Stimulated activated CD4-positive, alpha-beta T cell treated with anti-CD3 and anti-CD28 coated beads, Interleukin-12 subunit alpha, Interleukin-12 subunit beta, amount 100 ng/mL, for 48 hours (primary cell): Measurements from ENCODE around the gene SSX2IP.
"Not testable (repeated sequence)": the region's sequence is repeated elsewhere in the genome, so short reads cannot be mapped to it uniquely, and the experiment has no call there.

Experiments
- DNase-seq, 3 donors: peaks; one replicate each; pipeline ENCODE4 v3.0.0-alpha.2; 2020; ENCODE audit warnings: low read depth in 2 of 3, low spot score in 1 of 3

The SSX2IP gene

GRCh38 chr1:84619383-84620102 is 70.7 kb downstream of the SSX2IP start:
- peak; percentile 52 to 62 (median 56) for DNase-seq

DNA sequence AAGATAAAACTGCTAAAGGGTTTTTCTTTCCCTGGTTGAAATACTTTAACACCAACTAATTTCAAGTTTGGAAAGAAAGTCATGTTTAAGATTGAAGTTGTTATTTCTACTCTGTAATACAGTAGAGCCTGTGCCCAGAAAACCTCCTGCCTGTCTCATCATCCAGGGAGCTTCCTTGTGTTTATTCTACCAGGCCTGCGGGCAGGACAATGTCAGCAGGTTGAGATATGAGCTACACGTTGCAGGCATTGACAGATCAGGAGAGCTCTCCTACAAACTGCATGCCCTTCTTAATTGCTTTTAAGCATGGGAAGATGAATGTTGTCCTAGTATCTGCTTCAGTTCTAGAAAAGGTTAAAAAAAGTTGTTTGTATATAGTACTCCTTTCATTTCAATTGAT is 72.9 kb downstream of the SSX2IP start:
- DNase-seq = no peak

DNA sequence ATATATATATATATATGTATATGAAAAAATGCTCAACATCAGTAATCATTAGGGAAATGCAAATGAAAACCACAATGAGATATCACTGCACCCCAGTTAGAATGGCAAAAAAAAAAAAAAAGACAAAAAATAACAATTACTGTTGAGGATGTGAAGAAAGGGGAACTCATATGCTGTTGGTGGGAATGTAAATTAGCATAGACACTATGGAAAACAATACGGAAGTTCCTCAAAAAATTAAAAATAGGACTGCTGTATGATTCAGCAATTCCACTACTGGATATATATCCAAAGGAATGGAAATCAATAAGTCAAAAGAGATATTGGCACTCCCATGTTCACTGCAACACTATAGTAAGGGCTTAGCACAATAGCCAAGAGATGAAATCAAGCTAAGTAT is 74.5 kb downstream of the SSX2IP start:
- DNase-seq = no peak

DNA sequence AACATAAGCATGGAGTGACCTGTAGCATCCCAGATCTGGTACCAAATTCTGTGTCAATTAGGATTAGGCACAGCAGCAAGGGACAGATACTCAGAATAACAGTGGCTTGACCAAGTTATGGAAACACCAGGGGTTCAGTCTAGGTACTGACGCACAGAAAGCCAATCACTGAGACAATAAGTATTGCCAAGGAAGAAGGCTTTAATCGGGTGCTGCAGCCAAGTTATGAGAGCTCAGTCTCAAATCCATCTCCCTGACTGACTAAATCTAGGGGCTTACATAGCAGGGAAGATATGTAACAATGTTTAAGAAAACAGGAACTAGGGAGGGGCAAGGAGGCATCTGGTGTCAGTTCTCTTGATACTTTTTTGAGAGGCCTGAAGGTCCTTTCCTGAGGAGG is 76.4 kb downstream of the SSX2IP start:
- DNase-seq = no peak

GRCh38 chr1:84613026-84613425 is 77.2 kb downstream of the SSX2IP start:
- DNase-seq = no peak

DNA sequence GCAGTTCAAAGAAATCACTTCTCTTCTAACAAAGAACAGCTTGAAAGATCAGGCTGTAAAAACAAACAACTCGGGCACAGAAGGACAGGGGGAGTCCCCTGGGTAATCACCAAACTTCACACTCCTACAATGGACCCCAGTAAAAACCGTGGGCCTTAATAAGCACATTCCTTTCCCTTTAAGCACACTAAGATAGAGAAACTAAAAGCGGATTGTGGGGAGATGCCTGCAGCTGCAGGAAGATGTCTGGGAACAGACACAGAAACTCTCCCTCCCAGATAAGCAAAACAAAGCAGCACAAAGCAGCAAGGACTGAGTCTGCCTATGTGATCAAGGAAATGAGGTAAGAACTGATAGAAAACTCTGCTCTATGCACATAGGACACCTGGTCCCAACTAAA is 78.5 kb downstream of the SSX2IP start:
- no peak for DNase-seq

- DNase-seq = no peak
Measured at GRCh38 chr1:84611091-84611490, 79.2 kb downstream of the SSX2IP start.

GRCh38 chr1:84606977-84607376 is 83.3 kb downstream of the SSX2IP start:
- DNase-seq = no peak

DNA sequence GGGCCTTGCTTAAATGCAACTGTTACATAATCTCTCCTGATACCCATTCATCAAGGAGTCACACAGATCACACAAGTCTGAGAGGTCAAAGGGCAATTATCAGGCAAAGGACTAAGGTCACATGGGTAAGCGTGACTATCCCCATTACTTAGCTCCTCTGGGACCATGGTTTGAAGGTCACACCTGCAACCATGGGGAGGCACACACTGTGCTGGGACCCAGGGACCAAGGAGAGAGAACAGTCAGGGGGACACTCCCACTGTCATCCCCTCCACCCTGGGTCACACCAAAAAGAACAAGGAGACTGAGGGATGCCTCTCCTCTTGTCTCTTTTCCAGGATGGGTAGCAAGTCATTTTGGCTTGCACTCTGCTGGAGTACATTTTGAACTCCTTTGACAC is 85.1 kb downstream of the SSX2IP start:
- no peak for DNase-seq

- DNase-seq = no peak
Measured at GRCh38 chr1:84603941-84604830, 86.1 kb downstream of the SSX2IP start.

DNA sequence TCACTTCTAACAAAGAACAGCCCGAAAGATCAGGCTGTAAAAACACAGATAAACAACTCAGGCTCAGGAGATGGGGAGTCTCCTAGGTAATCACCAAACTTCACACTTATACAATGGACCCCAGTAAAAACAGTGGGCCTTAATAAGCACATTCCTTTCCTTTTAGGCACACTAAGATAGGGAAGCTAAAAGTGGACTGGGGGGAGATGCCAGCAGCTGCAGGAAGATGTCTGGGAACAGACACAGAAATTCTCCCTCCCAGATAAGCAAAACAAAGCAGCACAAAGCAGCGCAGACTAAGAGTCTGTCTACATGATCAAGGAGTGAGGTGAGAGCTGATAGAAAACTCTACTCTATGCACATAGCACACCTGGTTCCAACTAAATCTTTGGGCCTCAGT is 87.0 kb downstream of the SSX2IP start:
- no peak for DNase-seq

DNA sequence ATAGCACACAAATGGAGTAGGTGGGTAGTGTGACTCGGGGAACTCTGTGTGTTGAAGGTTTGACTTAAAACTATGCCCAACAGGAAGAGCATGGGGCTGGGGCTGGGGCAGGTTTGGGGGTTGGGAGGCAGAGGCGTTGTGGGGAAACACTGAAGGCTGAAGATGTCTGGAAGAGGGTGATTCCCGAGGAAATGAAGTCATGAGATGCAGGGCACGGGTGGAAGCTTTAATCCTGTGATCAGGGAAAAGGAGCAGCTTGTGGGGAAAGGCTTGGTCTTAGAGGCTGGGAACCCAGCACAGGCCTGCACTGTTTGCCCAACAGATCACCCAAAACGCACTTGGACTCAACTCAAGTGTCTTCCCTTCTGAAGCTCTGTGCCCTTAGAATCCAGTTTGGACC is 89.5 kb downstream of the SSX2IP start:
- no peak for DNase-seq

DNA sequence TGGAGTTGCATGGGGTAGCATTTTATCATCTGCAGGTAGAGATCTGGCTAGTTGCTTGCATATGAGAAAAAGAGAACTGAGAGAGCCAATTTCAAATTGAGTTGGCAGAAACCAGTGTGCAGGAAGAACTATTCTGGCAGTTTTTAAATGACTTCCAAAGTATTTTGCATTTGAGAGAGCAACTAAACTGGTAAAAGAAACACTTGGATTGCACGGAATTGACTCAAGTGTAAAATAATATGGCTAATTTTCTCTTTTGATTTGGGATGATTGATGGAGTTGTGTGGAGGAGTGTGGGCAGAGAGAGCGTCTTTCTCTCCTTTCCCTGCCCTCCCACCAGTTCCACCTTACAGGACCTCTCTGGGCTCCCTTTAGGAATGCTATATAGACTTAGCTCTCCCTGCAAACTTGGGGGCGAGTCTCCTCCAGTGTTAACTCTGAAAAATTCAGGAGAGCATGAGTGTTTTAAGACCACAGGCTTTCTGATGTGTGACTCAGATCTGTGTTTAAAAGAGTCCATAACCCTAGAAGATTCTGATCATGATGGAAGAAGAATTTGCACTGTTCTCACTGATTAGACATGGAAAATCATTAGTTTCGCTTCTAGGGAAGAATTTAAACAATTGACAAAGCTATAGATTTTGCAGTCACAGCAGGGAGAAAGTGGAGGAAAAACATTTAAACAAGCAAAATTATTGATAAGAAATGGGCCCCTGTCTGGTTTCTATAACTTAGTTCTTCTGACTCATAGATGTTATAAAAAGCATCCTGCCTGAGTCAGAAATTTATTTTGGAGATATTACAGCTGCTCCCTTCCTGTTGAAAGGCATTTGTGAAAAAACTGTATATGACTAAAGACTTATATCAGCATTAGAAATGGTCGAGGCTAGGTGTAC is 91.2 kb downstream of the SSX2IP start:
- DNase-seq = no peak

DNA sequence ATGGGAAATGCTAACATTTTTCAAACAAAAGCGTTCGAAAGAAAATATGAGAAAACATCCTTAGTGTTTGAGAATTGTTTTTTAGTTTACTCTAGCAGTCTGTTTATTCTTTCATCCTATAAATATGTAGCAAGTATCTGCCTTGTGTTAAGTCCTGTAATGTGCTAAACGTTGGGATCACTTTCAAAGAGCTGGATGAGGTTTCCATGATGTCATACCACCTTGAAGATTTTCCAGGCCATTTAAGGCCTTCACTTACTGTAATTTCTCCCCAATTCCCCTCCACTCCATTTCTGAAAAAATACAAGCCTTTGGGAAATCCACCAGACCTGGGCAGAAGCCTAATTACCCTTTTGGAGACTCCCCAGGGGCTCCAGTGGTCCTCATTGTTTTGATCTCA is 91.8 kb downstream of the SSX2IP start:
- no peak for DNase-seq

DNA sequence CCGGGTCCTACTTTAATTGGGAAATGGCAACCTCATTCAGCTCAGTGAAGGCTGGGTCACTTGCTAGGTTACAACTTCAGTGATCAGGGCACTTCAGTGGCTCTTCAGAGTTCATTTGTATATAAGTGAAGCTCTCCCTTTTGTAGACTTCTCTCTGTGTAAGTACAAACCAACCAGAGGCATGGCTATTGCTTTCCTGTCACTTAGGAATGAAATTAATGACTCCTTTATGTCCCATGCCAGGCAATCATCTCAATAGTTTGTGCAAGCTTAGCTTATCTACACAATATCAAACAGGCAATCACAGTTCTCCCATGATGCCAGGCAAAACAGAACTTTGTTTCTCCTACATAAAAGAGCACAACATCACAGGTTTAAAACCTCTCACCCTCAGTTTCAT is 93.2 kb downstream of the SSX2IP start:
- no peak for DNase-seq

DNA sequence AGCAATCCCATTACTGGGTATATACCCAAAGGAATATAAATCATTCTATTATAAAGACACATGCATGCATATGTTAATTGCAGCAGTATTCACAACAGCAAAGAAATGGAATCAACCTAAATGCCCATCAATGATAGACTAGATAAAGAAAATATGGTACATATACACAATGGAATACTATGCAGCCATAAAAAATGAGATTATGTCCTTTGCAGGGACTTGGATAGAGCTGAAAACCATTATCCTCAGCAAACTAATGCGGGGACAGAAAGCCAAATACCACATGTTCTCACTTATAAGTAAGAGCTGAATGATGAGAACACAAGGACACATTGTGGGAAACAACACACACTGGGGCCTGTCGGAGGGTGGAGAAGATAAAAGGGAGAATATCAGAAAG is 95.3 kb downstream of the SSX2IP start:
- DNase-seq = not testable (repeated sequence)
